WERI-Rb-1 (cell line): ENCODE measurements around the gene ACTL8.

Experiments
- DNase-seq: peaks from one replicate; pipeline ENCODE4 v3.0.0-alpha.2; 2020
- H3K27ac ChIP-seq: fragments of 250-450 bp; sonication (Bioruptor Pico); 2 replicates; pipeline ENCODE4 v1.5.1; 2020; ENCODE audit warnings: mild to moderate bottlenecking, moderate library complexity
- H3K27me3 ChIP-seq: fragments of 250-450 bp; sonication (Bioruptor Pico); 2 replicates; pipeline ENCODE4 v1.5.1; 2021; ENCODE audit warnings: mild to moderate bottlenecking, low read depth, moderate library complexity; ENCODE audit not compliant: insufficient read depth, severe bottlenecking
- H3K36me3 ChIP-seq: fragments of 250-450 bp; sonication (Bioruptor Pico); 2 replicates; pipeline ENCODE4 v1.5.1; 2020; ENCODE audit warnings: mild to moderate bottlenecking, moderate library complexity
- H3K4me3 ChIP-seq: 2 replicates; pipeline ENCODE4 v1.5.1; 2011; ENCODE audit warnings: low read depth, mild to moderate bottlenecking, control low read depth, low read length
- H3K9me3 ChIP-seq: fragments of 250-450 bp; sonication (Bioruptor Pico); 2 replicates; pipeline ENCODE4 v1.5.1; 2021; ENCODE audit warnings: mild to moderate bottlenecking, moderate library complexity; ENCODE audit not compliant: severe bottlenecking
- CTCF ChIP-seq: IDR thresholded peaks from 2 replicates; pipeline ENCODE4 v1.5.1; 2011; ENCODE audit warnings: low read depth, mild to moderate bottlenecking, control low read depth, inconsistent platforms, low read length

Gene ACTL8

GRCh38 chr1:17755120-17755519 is at the start of gene ACTL8:
Gene ACTL8 (plus strand): TSS chr1:17755333. CDS start chr1:17823009, 67,676 bp downstream.
- peak; percentile 48 for TF ChIP-seq CTCF
- DNase-seq = no peak
- H3K9me3 ChIP-seq = peaks cover 39% of the 10 kb centered on the region
- H3K27me3 ChIP-seq = no peaks in the 10 kb centered on the region
- no peaks in the 10 kb centered on the region for H3K36me3 ChIP-seq
- no peak within 1 kb of the TSS for H3K27ac ChIP-seq
- no peak within 1 kb of the TSS for H3K4me3 ChIP-seq

GRCh38 chr1:17706445-17706844 is 48.7 kb upstream of the ACTL8 start:
- H3K4me3 ChIP-seq = no peak overlapping the region
- H3K9me3 ChIP-seq = peaks cover 2% of the 10 kb centered on the region
- no peaks in the 10 kb centered on the region for H3K36me3 ChIP-seq
- no peaks in the 10 kb centered on the region for H3K27me3 ChIP-seq
- no peak for TF ChIP-seq CTCF
- H3K27ac ChIP-seq = no peak overlapping the region
- no peak for DNase-seq

GRCh38 chr1:17709981-17710380 is 45.2 kb upstream of the ACTL8 start:
- H3K9me3 ChIP-seq = no peaks in the 10 kb centered on the region
- no peak overlapping the region for H3K27ac ChIP-seq
- H3K4me3 ChIP-seq = no peak overlapping the region
- no peak for TF ChIP-seq CTCF
- no peak for DNase-seq
- no peaks in the 10 kb centered on the region for H3K27me3 ChIP-seq
- H3K36me3 ChIP-seq = no peaks in the 10 kb centered on the region

GRCh38 chr1:17710889-17711576 is 44.1 kb upstream of the ACTL8 start:
- no peak for DNase-seq
- H3K4me3 ChIP-seq = no peak overlapping the region
- H3K36me3 ChIP-seq = no peaks in the 10 kb centered on the region
- H3K27me3 ChIP-seq = no peaks in the 10 kb centered on the region
- TF ChIP-seq CTCF = no peak
- no peak overlapping the region for H3K27ac ChIP-seq
- no peaks in the 10 kb centered on the region for H3K9me3 ChIP-seq

GRCh38 chr1:17711577-17711910 is 43.6 kb upstream of the ACTL8 start:
- H3K9me3 ChIP-seq = no peaks in the 10 kb centered on the region
- no peaks in the 10 kb centered on the region for H3K27me3 ChIP-seq
- no peak overlapping the region for H3K27ac ChIP-seq
- H3K36me3 ChIP-seq = no peaks in the 10 kb centered on the region
- TF ChIP-seq CTCF = no peak
- no peak overlapping the region for H3K4me3 ChIP-seq
- no peak for DNase-seq

- H3K36me3 ChIP-seq = no peaks in the 10 kb centered on the region
- TF ChIP-seq CTCF = no peak
- H3K27me3 ChIP-seq = no peaks in the 10 kb centered on the region
- DNase-seq = no peak
- H3K4me3 ChIP-seq = no peak overlapping the region
- no peaks in the 10 kb centered on the region for H3K9me3 ChIP-seq
- no peak overlapping the region for H3K27ac ChIP-seq
These were observed 43.2 kb upstream of the ACTL8 start for GRCh38 chr1:17711941-17712340.
